A549 (cell line): ENCODE measurements around the gene EPHB1. TPM values are rescaled to one million over a fixed set of nuclear protein-coding genes. Genes with fewer than 3 reads are reported as not detected.

Experiments
- ATAC-seq, 2 experiments: fragments of 200-7000 bp in 1 of 2; fragments of >200 bp in 1 of 2; cut with Nextera tagmentation in 1 of 2; cut with Tn5 transposase in 1 of 2; 3 replicates each; pipeline versions ENCODE4 v1.8.0 to v1.9.1; 2018 to 2020; ENCODE audit warnings: mild to moderate bottlenecking in 1 of 2, moderate library complexity in 1 of 2
- CTCF ChIA-PET: fragments of 300-600 bp; sonication (Branson Sonifier 250); formaldehyde crosslinking; extraction: SDS; loops from one replicate; lab custom pipeline; 2021; ENCODE audit warnings: antibody characterized with exemption, inconsistent platforms; lab: Yijun Ruan, JAX
- POLR2A ChIA-PET: fragments of 350-600 bp; formaldehyde crosslinking; extraction: SDS; loops from one replicate; lab custom pipeline; 2021; ENCODE audit warnings: antibody characterized with exemption, inconsistent platforms; lab: Yijun Ruan, JAX
- DNase-seq, 2 experiments: peaks; one replicate each; pipeline versions ENCODE4 v3.0.0 to v3.0.0-alpha.2; 2011 to 2016; ENCODE audit warnings: low read depth in 1 of 2, low spot score in 1 of 2
- FAIRE-seq: peaks from 2 replicates; lab custom pipeline; 2011; peaks lifted over from hg19 to GRCh38; lab: Jason Lieb, UNC
- H3K27ac ChIP-seq, 2 experiments: fragments of >200 bp; sonication (Bioruptor Twin); formaldehyde crosslinking; 3 replicates each; pipeline ENCODE4 v1.5.1; 2016 to 2017
- H3K4me1 ChIP-seq: fragments of >200 bp; sonication (Bioruptor Twin); formaldehyde crosslinking; 3 replicates; pipeline ENCODE4 v1.6.1; 2016
- H3K4me2 ChIP-seq: fragments of >200 bp; sonication (Bioruptor Twin); formaldehyde crosslinking; 3 replicates; pipeline ENCODE4 v1.6.1; 2016
- H3K4me3 ChIP-seq: fragments of >200 bp; sonication (Bioruptor Twin); formaldehyde crosslinking; 3 replicates; pipeline ENCODE4 v1.5.1; 2016
- H3K9me3 ChIP-seq: fragments of >200 bp; sonication (Bioruptor Twin); formaldehyde crosslinking; 3 replicates; pipeline ENCODE4 v1.6.1; 2016
- BHLHE40 ChIP-seq: IDR thresholded peaks from 2 replicates; pipeline ENCODE4 v1.6.1; 2012; ENCODE audit warnings: low read depth, low read length, inconsistent platforms
- CHD4 ChIP-seq: fragments of 200-600 bp; sonication (generic); IDR thresholded peaks from 2 replicates; pipeline ENCODE4 v1.6.1; 2016; ENCODE audit warnings: antibody characterized with exemption, mild to moderate bottlenecking, borderline replicate concordance
- E2F6 ChIP-seq: IDR thresholded peaks from 2 replicates; pipeline ENCODE4 v1.6.1; 2012; ENCODE audit warnings: low read depth, borderline replicate concordance
- EHF ChIP-seq: fragments of 250-450 bp; sonication (Bioruptor Pico); IDR thresholded peaks from 2 replicates; pipeline ENCODE4 v1.5.0; 2020; ENCODE audit warnings: mild to moderate bottlenecking
- EHMT2 ChIP-seq: fragments of 200-600 bp; sonication (generic); IDR thresholded peaks from 2 replicates; pipeline ENCODE4 v1.6.1; 2016; ENCODE audit warnings: antibody characterized with exemption, low read depth, mild to moderate bottlenecking, moderate library complexity
- EP300 ChIP-seq, 2 experiments: fragments of >200 bp; sonication (Bioruptor Twin); formaldehyde crosslinking; IDR thresholded peaks; 2 replicates in 1 of 2; 3 replicates in 1 of 2; pipeline ENCODE4 v1.6.1; 2016 to 2017
- FOSB ChIP-seq: fragments of 250-450 bp; sonication (Bioruptor Pico); IDR thresholded peaks from 2 replicates; pipeline ENCODE4 v1.5.0; 2020; ENCODE audit warnings: mild to moderate bottlenecking, moderate library complexity
- HDAC2 ChIP-seq: fragments of 200-600 bp; sonication (generic); IDR thresholded peaks from 2 replicates; pipeline ENCODE4 v1.6.1; 2016
- HEYL ChIP-seq: fragments of 250-450 bp; sonication (Bioruptor Pico); IDR thresholded peaks from 2 replicates; pipeline ENCODE4 v1.8.0; 2021; ENCODE audit warnings: mild to moderate bottlenecking, moderate library complexity
- JUN ChIP-seq, 2 experiments: fragments of >200 bp; sonication (Bioruptor Twin); formaldehyde crosslinking; IDR thresholded peaks; 2 replicates in 1 of 2; 3 replicates in 1 of 2; pipeline ENCODE4 v1.6.1; 2016 to 2017
- KDM5A ChIP-seq: fragments of 200-600 bp; sonication (generic); IDR thresholded peaks from 2 replicates; pipeline ENCODE4 v1.6.1; 2016; ENCODE audit warnings: antibody characterized with exemption, mild to moderate bottlenecking
- NFE2L2 ChIP-seq: fragments of 150-350 bp; conservative IDR thresholded peaks from 2 replicates; pipeline ENCODE4 v1.6.1; 2014; ENCODE audit warnings: low read length
- NPAS2 ChIP-seq: fragments of 250-450 bp; sonication (Bioruptor Pico); IDR thresholded peaks from 2 replicates; pipeline ENCODE4 v1.8.0; 2022; ENCODE audit warnings: mild to moderate bottlenecking, moderate library complexity, borderline replicate concordance
- PBX3 ChIP-seq: IDR thresholded peaks from 2 replicates; pipeline ENCODE4 v1.6.1; 2012
- POLR2AphosphoS2 ChIP-seq: conservative IDR thresholded peaks from 2 replicates; pipeline ENCODE4 v1.6.1; 2012; ENCODE audit warnings: low read length, improper control_type of control experiment, inconsistent platforms
- REST ChIP-seq: fragments of 200-600 bp; sonication (generic); IDR thresholded peaks from 2 replicates; pipeline ENCODE4 v1.6.1; 2016; ENCODE audit warnings: antibody characterized with exemption, mild to moderate bottlenecking, moderate library complexity
- RFX5 ChIP-seq: fragments of 450-650 bp; IDR thresholded peaks from 2 replicates; pipeline ENCODE4 v1.7.1; 2014; ENCODE audit warnings: antibody characterized with exemption, mild to moderate bottlenecking, moderate library complexity
- SREBF2 ChIP-seq: fragments of 450-650 bp; IDR thresholded peaks from 2 replicates; pipeline ENCODE4 v1.6.1; 2014; ENCODE audit warnings: mild to moderate bottlenecking, moderate library complexity
- TFCP2L1 ChIP-seq: fragments of 250-450 bp; sonication (Bioruptor Pico); IDR thresholded peaks from 2 replicates; pipeline ENCODE4 v1.5.0; 2021; ENCODE audit warnings: mild to moderate bottlenecking
- TP53 ChIP-seq: fragments of 250-450 bp; sonication (Bioruptor Pico); IDR thresholded peaks from 2 replicates; pipeline ENCODE4 v1.5.0; 2021; ENCODE audit warnings: mild to moderate bottlenecking, moderate library complexity
- ZC3H11A ChIP-seq: fragments of 450-650 bp; IDR thresholded peaks from 2 replicates; pipeline ENCODE4 v1.6.1; 2014; ENCODE audit warnings: antibody characterized with exemption, mild to moderate bottlenecking
- ZFP36 ChIP-seq: fragments of 450-650 bp; IDR thresholded peaks from 2 replicates; pipeline ENCODE4 v1.6.1; 2014; ENCODE audit warnings: borderline replicate concordance; ENCODE audit not compliant: partially characterized antibody
- ZSCAN20 ChIP-seq: fragments of 250-450 bp; sonication (Bioruptor Pico); IDR thresholded peaks from 2 replicates; pipeline ENCODE4 v1.8.0; 2022; ENCODE audit warnings: mild to moderate bottlenecking, moderate library complexity
- WGBS: methylation state at CpG from one replicate; pipeline ENCODE4 v1.1.6; 2017; ENCODE audit errors: missing lambda C conversion rate; 5-methylcytosine and 5-hydroxymethylcytosine counted together
- polyA plus RNA-seq, 4 experiments: library from polyadenylated mRNA; depleted of rRNA in 3 of 4; stranded (reverse); fragments of >200 nt; fragmentation: RNase III in 1 of 4; extraction: RNeasy Plus Mini Kit Qiagen cat#74134 plus additional on column Dnase treatment in 1 of 4; gene quantifications; 2 replicates in 3 of 4; 3 replicates in 1 of 4; pipeline ENCODE4 v1.2.3, GENCODE V29; 2011 to 2017
- TF ChIP-seq, protein P1 (sequence below): fragments of 250-450 bp; sonication (Bioruptor Pico); IDR thresholded peaks from 2 replicates; pipeline ENCODE4 v1.5.0; 2021; ENCODE audit warnings: mild to moderate bottlenecking, moderate library complexity, borderline replicate concordance

EPHB1 gene
- polyA plus RNA-seq, 2 of the 4 experiments (the other 2 are of a cell fraction): 0.18 to 0.21 TPM

- TF ChIP-seq ZFP36 (no peak), REST (no peak), POLR2AphosphoS2 (no peak)
Observed at GRCh38 chr3:135182364-135182998, 387.4 kb downstream of the EPHB1 start (continued).

- TF ChIP-seq TFCP2L1 (CRISPR knock-in tag) (no peak), PBX3 (no peak), BHLHE40 (no peak), EP300 (IDR thresholded peaks at IDR 0.05) (no peak), ZC3H11A (no peak)
- FAIRE-seq (no peak), DNase-seq (no peak), ATAC-seq (no peak)
- H3K4me2 ChIP-seq: no peak overlapping the region
- H3K4me3 ChIP-seq: no peak overlapping the region
- WGBS: 4% methylated on average over 2 of the region's 2 CpGs
- H3K27ac ChIP-seq: no peak overlapping the region
- POLR2A ChIA-PET: no interaction called here
- no peaks in the 10 kb centered on the region for H3K9me3 ChIP-seq
- CTCF ChIA-PET: no interaction called here
- no peaks in the 10 kb centered on the region for H3K4me1 ChIP-seq
Observed at GRCh38 chr3:135190658-135191057, 395.6 kb downstream of the EPHB1 start.

DNA sequence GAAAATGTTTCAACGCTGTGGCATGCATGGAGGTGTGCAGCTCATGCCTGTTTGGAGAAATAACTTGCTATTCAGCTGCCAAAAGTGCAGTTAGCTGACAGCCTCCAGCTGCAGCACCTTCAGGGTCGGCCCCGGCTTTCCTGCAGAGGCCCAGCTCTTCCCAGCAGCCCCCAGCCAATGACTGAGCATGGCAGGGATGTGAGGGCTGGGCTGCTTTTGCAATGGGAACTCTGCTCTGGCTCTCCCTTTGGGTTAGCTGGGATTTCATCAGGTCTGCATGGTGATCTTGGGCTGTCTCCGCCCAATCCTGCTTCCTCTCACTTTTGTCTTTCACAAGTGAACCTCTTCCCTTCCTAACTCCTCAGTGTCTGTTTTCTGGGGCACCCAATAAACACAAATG, 396.6 kb downstream of the EPHB1 start:
- DNase-seq: no peak
- ATAC-seq: no peak
- FAIRE-seq: no peak
- Histone ChIP-seq H3K4me2 (no peak overlapping the region), H3K9me3 (no peaks in the 10 kb centered on the region), H3K4me1 (no peaks in the 10 kb centered on the region), H3K4me3 (no peak overlapping the region), H3K27ac (no peak overlapping the region)
- CTCF ChIA-PET: no interaction called here
- POLR2A ChIA-PET: no interaction called here
- no peak for TF ChIP-seq KDM5A
- WGBS: 2% methylated on average over 3 of the region's 4 CpGs

DNA sequence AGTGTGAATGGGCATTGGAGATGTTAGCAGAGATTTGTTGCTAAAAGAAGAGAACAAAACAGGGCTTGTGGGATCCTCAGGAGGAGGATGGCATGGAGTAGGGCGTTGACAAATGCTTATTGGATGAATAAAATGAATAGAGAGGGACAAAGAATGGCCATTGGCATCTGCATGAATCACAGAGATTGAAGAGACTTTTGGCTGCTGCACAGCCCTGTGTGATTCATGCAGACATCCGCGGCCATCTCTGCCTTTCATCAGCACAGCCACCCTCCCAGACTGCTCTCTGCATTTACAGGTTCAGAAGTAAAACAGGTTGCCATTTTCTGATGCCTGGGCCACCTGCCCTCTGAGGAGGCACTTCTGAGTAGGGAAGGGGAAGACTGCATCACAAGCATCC, 397.9 kb downstream of the EPHB1 start:
- Histone ChIP-seq H3K4me2 (no peak overlapping the region), H3K9me3 (no peaks in the 10 kb centered on the region), H3K4me1 (no peaks in the 10 kb centered on the region), H3K4me3 (no peak overlapping the region), H3K27ac (no peak overlapping the region)
- CTCF ChIA-PET: no interaction called here
- no peak for ATAC-seq
- DNase-seq: no peak
- WGBS: 0% methylated on average over 3 of the region's 3 CpGs
- POLR2A ChIA-PET: no interaction called here
- FAIRE-seq: no peak
- TF ChIP-seq PBX3 (no peak), EHMT2 (no peak), E2F6 (no peak), SREBF2 (no peak), TFCP2L1 (CRISPR knock-in tag) (no peak), EHF (no peak), NPAS2 (CRISPR knock-in tag) (no peak), JUN (IDR thresholded peaks at IDR 0.05) (no peak), CHD4 (no peak), HEYL (CRISPR knock-in tag) (no peak), HDAC2 (no peak), NFE2L2 (no peak), RFX5 (no peak), FOSB (CRISPR knock-in tag) (no peak), ZSCAN20 (CRISPR knock-in tag) (no peak), TP53 (CRISPR knock-in tag) (no peak)
- TF ChIP-seq, protein P1, sequence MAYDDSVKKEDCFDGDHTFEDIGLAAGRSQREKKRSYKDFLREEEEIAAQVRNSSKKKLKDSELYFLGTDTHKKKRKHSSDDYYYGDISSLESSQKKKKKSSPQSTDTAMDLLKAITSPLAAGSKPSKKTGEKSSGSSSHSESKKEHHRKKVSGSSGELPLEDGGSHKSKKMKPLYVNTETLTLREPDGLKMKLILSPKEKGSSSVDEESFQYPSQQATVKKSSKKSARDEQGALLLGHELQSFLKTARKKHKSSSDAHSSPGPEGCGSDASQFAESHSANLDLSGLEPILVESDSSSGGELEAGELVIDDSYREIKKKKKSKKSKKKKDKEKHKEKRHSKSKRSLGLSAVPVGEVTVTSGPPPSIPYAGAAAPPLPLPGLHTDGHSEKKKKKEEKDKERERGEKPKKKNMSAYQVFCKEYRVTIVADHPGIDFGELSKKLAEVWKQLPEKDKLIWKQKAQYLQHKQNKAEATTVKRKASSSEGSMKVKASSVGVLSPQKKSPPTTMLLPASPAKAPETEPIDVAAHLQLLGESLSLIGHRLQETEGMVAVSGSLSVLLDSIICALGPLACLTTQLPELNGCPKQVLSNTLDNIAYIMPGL: no peak
